NCI-H774 (cell line): Measurements from ENCODE around the gene CHCT1.

Experiments
- DNase-seq: peaks from one replicate; lab custom pipeline; 2025; lab: John Stamatoyannopoulos, UW

The CHCT1 gene

GRCh38 chr17:60442271-60443173 is 20.2 kb downstream of the CHCT1 start:
- no peak for DNase-seq

DNA sequence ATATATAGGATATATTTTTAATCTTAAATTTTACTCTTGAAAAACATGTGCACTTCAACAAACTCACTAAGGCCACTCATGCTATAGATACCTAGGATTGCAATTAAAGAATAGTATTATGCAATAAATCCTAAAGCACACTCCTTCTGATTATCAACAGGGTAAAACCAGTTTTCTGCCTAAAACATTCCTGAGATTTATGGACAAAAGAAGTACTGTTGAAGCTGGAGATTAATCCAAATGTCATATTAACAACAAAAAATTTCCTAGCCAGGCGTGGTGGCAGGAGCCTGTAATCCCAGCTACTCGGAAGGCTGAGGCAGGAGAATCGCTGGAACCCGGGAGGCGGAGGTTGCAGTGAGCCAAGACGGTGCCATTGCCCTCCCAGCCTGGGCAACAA is 21.4 kb downstream of the CHCT1 start:
- no peak for DNase-seq

- no peak for DNase-seq
Measured at GRCh38 chr17:60445144-60445543, 22.9 kb downstream of the CHCT1 start.

- no peak for DNase-seq
Measured at GRCh38 chr17:60447375-60447774, 25.1 kb downstream of the CHCT1 start.

DNA sequence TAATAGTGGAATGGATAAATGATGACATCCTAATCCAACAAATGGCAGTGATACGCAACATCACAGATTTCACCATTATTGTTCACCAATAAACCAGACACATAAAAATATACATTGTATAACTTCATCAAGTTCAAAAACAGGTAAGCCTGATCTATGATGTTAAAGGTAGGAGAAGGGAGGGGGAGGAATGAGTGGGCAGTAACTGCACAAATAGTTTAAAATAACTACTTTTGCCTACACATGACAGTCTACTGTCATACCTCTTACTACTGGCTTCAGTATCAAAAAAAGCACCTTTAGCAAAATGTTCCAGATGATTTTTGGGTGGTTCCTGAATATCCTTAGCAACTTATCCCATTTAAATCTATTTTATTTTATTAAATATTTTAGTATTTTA is 28.8 kb downstream of the CHCT1 start:
- DNase-seq: no peak

- no peak for DNase-seq
Measured at GRCh38 chr17:60451965-60452364, 29.7 kb downstream of the CHCT1 start.

DNA sequence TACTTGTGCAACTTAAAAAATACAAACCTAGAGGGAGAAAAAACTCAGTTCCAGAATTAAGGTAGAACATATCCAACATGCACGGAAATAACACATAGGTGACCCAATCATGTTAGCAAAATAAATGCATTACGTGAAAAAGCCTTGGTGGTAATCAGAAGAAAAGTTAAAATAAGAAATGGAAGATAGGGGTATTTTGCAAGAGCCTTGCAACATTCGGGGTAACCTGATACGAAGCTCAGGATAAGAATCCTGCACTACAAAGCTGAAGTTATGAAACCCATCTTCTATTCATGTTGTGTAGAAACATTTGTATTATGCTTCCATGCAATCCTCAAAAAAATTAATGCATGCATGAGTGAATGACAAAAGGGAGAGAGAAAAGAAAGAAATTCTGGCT is 33.1 kb downstream of the CHCT1 start:
- DNase-seq: no peak

DNA sequence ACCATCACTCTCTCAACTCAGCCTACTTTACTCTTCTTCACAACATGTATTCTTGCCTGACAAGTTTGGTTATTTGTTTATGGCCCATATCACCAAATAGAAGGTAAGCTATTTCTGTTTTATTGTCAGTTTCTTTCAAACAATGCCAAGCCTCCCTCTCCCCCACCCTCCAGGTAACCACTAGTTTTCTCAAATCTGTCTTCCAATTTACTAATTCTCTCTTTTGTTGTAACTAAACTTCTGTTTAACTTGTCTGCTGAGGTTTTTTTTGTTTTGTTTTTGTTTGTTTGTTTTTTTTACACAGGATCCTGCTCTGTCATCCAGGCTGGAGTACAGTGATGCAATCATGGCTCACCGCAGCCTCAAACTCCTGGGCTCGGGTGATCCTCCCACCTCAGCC is 34.9 kb downstream of the CHCT1 start:
- no peak for DNase-seq

GRCh38 chr17:60461584-60461983 is 39.3 kb downstream of the CHCT1 start:
- DNase-seq: no peak

DNA sequence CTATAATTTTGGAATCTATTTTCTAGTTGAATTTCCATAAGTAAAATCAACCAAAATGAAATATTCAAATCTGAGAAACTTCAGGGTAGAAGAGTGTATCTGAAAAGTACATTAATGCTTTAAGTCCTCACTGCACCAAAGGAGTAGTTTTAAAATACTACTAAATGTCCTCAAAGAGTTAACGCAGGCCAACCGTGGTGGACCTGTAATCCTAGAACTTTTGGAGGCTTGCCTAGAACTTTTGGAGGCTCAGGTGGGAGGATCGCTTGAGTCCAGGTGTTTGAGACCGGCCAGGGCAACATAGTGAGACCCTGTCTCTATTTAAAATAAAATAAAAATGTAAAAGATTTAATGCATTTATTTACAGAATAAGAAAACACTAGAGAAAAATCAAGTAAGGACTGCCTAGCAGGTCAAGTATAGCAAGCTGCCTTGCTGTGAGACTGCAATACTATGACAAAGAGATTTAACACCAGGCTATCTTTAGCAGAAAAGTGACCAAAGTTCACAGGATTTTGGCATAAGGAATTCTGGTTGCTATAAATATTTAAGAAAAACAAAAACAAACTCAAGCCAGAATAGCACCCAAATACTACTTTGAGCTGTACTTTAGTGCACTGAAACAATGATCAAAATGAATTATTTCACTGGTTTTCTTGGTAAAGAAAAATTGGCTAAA is 41.0 kb downstream of the CHCT1 start:
- no peak for DNase-seq

DNA sequence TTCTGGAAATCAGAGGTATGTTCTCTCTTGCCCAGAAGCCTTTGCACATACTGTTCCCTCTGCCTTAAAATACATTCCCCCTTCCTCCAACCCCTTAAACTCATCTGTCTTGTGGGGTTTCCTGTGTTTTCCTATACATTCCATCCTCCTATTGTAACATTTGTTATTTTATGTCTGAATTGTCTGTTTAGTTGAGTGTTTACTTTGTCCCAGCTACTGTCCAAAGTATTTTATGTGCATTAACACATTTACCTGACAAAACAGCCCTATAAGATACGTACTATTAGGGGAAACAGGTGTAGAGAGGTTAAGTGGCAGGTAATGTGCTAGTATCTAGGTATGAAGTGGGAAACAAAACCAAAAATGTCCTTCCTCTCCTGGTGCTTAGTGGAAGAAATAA is 42.1 kb downstream of the CHCT1 start:
- no peak for DNase-seq

DNA sequence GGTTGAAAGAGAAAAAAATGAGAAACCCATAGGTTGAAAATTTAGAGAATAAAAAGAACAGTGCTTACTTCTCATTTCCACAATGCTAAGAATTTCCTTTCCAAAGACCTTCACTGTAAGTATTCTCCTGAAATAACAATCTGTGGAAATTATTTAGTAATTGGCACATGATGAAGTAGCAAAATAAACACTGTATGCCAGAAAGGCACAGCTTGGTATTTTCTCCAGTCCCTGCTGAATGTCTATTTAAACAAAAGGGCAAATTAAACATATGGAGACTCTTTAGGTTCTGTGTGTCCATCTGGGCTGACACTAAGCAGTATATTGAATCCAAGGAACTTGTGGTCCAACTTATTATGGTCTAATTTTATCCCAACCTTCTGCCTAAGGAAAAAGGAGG is 46.1 kb downstream of the CHCT1 start:
- DNase-seq: no peak

DNA sequence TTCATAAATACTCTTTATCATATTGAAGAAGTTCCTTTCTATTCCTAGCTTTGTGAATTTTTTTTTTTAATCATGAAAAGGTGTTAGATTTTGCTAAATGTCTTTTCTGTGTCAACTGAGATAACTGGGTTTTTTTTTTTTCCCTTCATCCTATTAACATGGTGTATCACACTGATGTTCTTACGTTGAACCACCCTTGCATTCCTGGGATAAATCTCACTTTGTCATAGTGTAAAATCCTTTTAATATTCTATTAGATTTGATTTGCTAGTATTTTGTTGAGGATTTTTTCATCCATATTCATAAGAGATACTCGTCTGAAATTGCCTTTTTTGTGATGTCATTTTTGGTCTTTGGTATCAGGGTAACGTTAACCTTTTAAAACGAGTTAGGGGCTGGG is 49.2 kb downstream of the CHCT1 start:
- DNase-seq: no peak

GRCh38 chr17:60472449-60472848 is 50.2 kb downstream of the CHCT1 start:
- no peak for DNase-seq

DNA sequence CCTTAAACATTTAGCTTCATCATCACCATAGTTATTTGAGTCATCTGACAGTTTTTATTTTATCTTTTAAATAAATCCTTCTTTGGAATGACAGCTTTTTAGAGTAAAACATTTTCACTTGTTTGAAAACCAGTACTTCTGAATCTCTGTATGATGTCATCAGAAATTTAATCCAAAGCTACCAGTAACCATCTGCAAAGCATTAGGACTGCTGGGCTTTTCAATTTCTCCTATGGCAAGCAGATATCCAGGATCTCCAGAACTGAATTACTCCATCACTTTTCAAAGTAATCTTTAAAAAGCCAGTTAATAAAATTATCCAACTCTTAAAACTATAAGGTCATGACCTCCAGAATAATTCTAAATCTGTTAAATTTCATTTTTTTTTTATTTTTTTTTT is 51.5 kb downstream of the CHCT1 start:
- DNase-seq: no peak
